GM12864 (cell line): ENCODE results near the gene CAMK2D.

Source experiments
- DNase-seq: peaks from one replicate; pipeline ENCODE4 v3.0.0-alpha.2; 2011; ENCODE audit warnings: low read depth
- H3K4me3 ChIP-seq: 2 replicates; pipeline ENCODE4 v1.5.1; 2011; ENCODE audit warnings: mild to moderate bottlenecking, low read depth, low read length, control low read depth
- TF ChIP-seq, protein P1 (sequence below): IDR thresholded peaks from 2 replicates; pipeline ENCODE4 v1.5.1; 2011; ENCODE audit warnings: low read depth, mild to moderate bottlenecking, moderate library complexity, low read length, control low read depth, inconsistent platforms; ENCODE audit errors: missing control alignments

Gene CAMK2D

GRCh38 chr4:113697429-113697828 is 64.1 kb downstream of the CAMK2D start:
- TF ChIP-seq, protein P1, sequence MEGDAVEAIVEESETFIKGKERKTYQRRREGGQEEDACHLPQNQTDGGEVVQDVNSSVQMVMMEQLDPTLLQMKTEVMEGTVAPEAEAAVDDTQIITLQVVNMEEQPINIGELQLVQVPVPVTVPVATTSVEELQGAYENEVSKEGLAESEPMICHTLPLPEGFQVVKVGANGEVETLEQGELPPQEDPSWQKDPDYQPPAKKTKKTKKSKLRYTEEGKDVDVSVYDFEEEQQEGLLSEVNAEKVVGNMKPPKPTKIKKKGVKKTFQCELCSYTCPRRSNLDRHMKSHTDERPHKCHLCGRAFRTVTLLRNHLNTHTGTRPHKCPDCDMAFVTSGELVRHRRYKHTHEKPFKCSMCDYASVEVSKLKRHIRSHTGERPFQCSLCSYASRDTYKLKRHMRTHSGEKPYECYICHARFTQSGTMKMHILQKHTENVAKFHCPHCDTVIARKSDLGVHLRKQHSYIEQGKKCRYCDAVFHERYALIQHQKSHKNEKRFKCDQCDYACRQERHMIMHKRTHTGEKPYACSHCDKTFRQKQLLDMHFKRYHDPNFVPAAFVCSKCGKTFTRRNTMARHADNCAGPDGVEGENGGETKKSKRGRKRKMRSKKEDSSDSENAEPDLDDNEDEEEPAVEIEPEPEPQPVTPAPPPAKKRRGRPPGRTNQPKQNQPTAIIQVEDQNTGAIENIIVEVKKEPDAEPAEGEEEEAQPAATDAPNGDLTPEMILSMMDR: no peak
- no peak overlapping the region for H3K4me3 ChIP-seq
- no peak for DNase-seq

DNA sequence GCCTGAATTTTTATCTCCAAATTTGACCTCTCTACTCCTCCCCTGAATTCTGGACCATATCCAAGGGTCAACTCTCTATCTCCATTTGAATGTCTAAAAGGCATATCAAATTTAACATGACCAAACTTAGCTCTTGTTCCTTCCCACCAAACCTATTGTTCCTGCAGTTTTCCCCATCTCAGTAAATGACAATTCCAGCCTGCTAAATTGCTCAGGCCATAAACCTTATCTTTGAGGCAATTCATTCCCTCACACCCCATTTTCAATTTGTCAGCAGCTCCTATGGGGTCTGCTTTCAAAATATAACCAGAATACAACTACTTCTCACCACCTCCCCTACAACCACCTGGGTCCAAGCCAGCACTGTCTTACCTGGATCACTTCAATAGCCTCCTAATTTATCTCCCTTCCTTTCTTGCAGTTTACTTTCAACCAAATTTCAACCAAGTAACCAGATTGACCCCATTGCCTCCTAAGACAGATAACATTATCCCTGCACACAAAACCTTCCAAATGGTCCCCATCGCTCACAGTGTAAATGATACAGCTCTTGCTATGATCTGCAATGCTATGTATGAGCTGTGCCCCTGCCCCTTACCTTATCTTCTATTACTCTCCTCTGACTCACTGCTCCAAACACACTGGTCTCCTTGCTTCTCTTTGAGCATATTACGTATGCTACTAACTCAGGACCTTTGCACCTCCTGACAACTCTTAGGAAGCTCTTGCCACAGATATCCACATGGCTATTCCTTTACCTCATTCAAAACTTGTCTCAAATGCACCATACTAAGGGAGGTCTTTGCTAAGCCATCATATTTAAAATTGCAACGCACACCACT is 66.0 kb downstream of the CAMK2D start:
- TF ChIP-seq, protein P1: no peak
- no peak for DNase-seq
- H3K4me3 ChIP-seq: no peak overlapping the region

DNA sequence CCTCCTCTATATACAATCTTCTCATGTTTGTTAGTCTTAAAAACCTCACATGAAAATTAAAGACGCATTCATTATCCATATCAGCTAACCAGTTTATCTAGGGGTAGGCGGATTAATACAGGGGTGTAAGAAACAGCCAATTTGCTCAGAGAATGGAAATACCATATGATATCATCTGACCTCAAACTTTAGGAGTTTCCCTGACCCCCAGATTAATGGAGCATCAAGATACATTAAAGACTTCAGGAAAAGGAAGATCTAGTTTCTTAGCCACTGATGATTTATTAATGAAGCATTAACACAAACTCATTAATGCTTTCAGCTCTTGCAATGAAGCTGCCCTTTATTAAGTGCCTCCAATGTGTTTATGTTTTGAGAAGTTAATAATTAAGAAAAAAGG is 67.5 kb downstream of the CAMK2D start:
- DNase-seq: no peak
- TF ChIP-seq, protein P1: no peak
- no peak overlapping the region for H3K4me3 ChIP-seq

DNA sequence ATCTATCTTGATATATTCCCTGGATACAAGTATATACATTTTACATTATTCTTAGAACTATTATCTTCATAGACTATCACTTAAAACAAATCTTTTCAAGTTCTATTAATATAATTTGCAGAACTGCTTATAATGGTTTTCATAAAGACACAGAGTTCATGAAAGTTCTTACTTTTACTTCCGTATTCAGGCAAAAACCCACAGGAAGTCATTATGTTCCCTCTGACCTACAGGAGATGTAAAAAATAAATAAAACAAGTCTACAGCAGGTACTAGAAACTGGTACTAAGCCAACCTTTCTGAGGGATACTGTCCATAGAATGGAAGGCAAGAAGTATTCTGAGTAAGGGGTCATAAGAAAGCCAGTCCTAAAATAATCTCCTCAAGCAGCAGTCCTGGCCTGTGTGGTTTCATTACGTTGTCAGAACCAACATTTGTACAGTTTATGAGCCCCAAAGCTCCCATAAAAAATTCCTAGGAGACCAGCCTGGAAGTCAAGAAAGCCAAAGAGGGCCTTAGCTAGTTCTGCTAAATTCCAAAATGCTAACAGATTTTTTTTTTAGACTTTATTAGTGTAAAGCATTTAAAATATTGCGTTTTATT is 68.6 kb downstream of the CAMK2D start:
- no peak overlapping the region; the same call in 1 of the 2 replicates for H3K4me3 ChIP-seq
- peak; percentile 26 for DNase-seq
- TF ChIP-seq, protein P1: no peak

DNA sequence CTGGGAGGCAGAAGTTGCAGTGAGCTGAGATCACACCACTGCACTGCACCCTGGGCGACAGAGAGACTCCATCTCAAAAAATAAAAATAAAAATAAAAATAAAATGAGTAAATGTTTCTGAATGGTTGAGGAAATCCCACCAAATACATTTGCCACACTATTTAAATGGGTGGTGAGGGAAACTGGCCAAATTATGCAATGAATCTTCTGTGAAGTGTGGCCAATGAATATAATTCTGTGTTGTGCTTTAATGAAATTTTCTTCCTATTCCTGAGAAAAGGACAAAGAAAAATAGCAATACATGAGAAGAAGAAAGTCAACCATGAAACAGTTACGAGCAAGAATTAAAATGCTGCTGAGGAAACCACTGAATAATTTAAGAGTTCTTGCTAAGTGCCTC is 69.9 kb downstream of the CAMK2D start:
- H3K4me3 ChIP-seq: no peak overlapping the region
- DNase-seq: no peak
- TF ChIP-seq, protein P1: no peak

DNA sequence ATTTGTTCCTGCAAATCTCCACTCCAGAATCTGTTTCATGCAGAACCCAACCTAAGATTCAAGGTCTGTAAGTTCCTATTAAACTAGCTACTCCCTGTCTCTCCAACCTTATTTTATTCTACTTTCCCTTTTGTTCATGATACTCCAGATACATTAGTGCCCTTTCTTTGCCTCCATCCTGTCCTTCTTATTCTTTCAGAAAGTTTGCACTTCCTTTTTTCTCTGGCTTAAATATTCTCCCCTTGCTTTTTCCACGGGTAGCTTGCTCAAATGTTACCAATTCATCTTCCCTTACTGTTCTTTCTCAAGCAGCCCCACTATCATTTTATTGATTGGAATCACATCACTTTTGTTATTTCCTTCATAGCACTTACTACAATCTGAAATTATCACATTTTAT is 72.1 kb downstream of the CAMK2D start:
- H3K4me3 ChIP-seq: no peak overlapping the region
- no peak for DNase-seq
- TF ChIP-seq, protein P1: no peak
